Daoy (cell line): Measurements from ENCODE around the gene BCL2A1. TPM values are rescaled to one million over a fixed set of nuclear protein-coding genes. Genes with fewer than 3 reads are reported as not detected.
"Not testable (repeated sequence)": the region's sequence is repeated elsewhere in the genome, so short reads cannot be mapped to it uniquely, and the experiment has no call there.

ENCODE experiments used
- DNase-seq: peaks from one replicate; pipeline ENCODE4 v3.0.0-alpha.2; 2015; ENCODE audit warnings: low read depth
- total RNA-seq: library from RNA; depleted of rRNA; stranded (reverse); fragments of >200 nt; shearing (Covaris generic); gene quantifications from 2 replicates; pipeline ENCODE4 v1.2.3, GENCODE V29; 2014

Gene BCL2A1
- total RNA-seq, 1 experiment from 2014 or later = 10.1 TPM

- no peak for DNase-seq
Observed at GRCh38 chr15:79960502-79961212, 10.3 kb downstream of the BCL2A1 start.

GRCh38 chr15:79957741-79958140, 13.3 kb downstream of the BCL2A1 start:
- no peak for DNase-seq

- no peak for DNase-seq
Observed at GRCh38 chr15:79956354-79956939, 14.5 kb downstream of the BCL2A1 start.

- no peak for DNase-seq
Observed at GRCh38 chr15:79954661-79955060, 16.3 kb downstream of the BCL2A1 start.

GRCh38 chr15:79953951-79954444, 17.0 kb downstream of the BCL2A1 start:
- no peak for DNase-seq

- DNase-seq = no peak
Observed at GRCh38 chr15:79952329-79952728, 18.7 kb downstream of the BCL2A1 start.

- DNase-seq = no peak
Observed at GRCh38 chr15:79950247-79950646, 20.7 kb downstream of the BCL2A1 start.

GRCh38 chr15:79948761-79949160, 22.2 kb downstream of the BCL2A1 start:
- no peak for DNase-seq

- no peak for DNase-seq
Observed at GRCh38 chr15:79948095-79948695, 22.8 kb downstream of the BCL2A1 start.

- no peak for DNase-seq
Observed at GRCh38 chr15:79947009-79947408, 24.0 kb downstream of the BCL2A1 start.

GRCh38 chr15:79944622-79945021, 26.4 kb downstream of the BCL2A1 start:
- DNase-seq = no peak

GRCh38 chr15:79943820-79944219, 27.2 kb downstream of the BCL2A1 start:
- DNase-seq = no peak

GRCh38 chr15:79942741-79943481, 28.1 kb downstream of the BCL2A1 start:
- DNase-seq = no peak

- no peak for DNase-seq
Observed at GRCh38 chr15:79939399-79939798, 31.6 kb downstream of the BCL2A1 start.

- DNase-seq = no peak
Observed at GRCh38 chr15:79938143-79938542, 32.9 kb downstream of the BCL2A1 start.

GRCh38 chr15:79935556-79936201, 35.3 kb downstream of the BCL2A1 start:
- DNase-seq = not testable (repeated sequence)

- no peak for DNase-seq
Observed at GRCh38 chr15:79933231-79933630, 37.8 kb downstream of the BCL2A1 start.

GRCh38 chr15:79932447-79932846, 38.5 kb downstream of the BCL2A1 start:
- no peak for DNase-seq

GRCh38 chr15:79930516-79930915, 40.5 kb downstream of the BCL2A1 start:
- DNase-seq = no peak

GRCh38 chr15:79929412-79929811, 41.6 kb downstream of the BCL2A1 start:
- DNase-seq = no peak

- DNase-seq = not testable (repeated sequence)
Observed at GRCh38 chr15:79926116-79926515, 44.9 kb downstream of the BCL2A1 start.

GRCh38 chr15:79924379-79924778, 46.6 kb downstream of the BCL2A1 start:
- no peak for DNase-seq
